Measurements from ENCODE around the gene STK10. TPM values are rescaled to one million over a fixed set of nuclear protein-coding genes. Genes with fewer than 3 reads are reported as not detected.
"Not testable (repeated sequence)": the region's sequence is repeated elsewhere in the genome, so short reads cannot be mapped to it uniquely, and the experiment has no call there.

Gene STK10
- total RNA-seq, 3 donors from 2014 or later, result 17.1 to 32.5 (median 23.3) TPM

- no peaks in the 10 kb centered on the region for H3K27me3 ChIP-seq
- no peak overlapping the region for H3K4me3 ChIP-seq
- H3K36me3 ChIP-seq, result no peaks in the 10 kb centered on the region
- no peak for TF ChIP-seq POLR2AphosphoS5 (IDR thresholded peaks at IDR 0.05)
- no peak for TF ChIP-seq CTCF (IDR thresholded peaks at IDR 0.05)
- TF ChIP-seq POLR2A (IDR thresholded peaks at IDR 0.05), result no peak
- DNase-seq (ENCODE audit: low spot score in 2 of 2), result no peak
- intact Hi-C loops (cut with DNase I; ENCODE audit: low total_unique reads), result no loop called here
- H3K9me3 ChIP-seq, result no peaks in the 10 kb centered on the region
- H3K27ac ChIP-seq, result no peak overlapping the region
- H3K4me1 ChIP-seq, result no peaks in the 10 kb centered on the region
Observed at GRCh38 chr5:172211676-172212075, 23.7 kb upstream of the STK10 start.

DNA sequence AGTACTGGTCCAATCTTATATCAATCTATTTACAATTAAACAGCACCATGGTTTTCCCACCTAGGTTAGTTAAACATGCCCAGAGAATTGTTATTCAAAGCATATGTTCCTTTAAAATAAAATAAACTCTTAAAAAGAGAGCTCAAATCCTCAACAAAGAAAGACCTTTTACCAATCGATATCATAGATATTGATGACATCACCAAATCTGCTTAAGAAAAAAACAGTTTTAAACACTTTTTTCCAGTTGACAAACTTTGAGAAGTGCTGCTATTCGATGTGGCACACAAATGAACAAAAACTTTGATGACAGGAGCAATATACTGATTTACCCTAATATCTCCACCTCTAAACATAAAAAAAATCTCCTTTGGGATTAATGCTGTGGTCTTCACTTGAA lies 21.7 kb upstream of the STK10 start:
- no peak for TF ChIP-seq POLR2AphosphoS5 (IDR thresholded peaks at IDR 0.05)
- no peak overlapping the region for H3K27ac ChIP-seq
- intact Hi-C loops (cut with DNase I; ENCODE audit: low total_unique reads), result no loop called here

GRCh38 chr5:172207511-172207910 lies 19.5 kb upstream of the STK10 start:
- no peaks in the 10 kb centered on the region for H3K4me1 ChIP-seq
- intact Hi-C loops (cut with DNase I; ENCODE audit: low total_unique reads), result no loop called here
- no peak overlapping the region for H3K4me3 ChIP-seq
- H3K27me3 ChIP-seq, result no peaks in the 10 kb centered on the region
- TF ChIP-seq POLR2AphosphoS5 (IDR thresholded peaks at IDR 0.05) (no peak), POLR2A (IDR thresholded peaks at IDR 0.05) (no peak), CTCF (IDR thresholded peaks at IDR 0.05) (no peak)
- no peak for DNase-seq (ENCODE audit: low spot score in 2 of 2)
- H3K36me3 ChIP-seq, result no peaks in the 10 kb centered on the region
- H3K9me3 ChIP-seq, result no peaks in the 10 kb centered on the region
- no peak overlapping the region for H3K27ac ChIP-seq

More for the DNA sequence above, 21.7 kb upstream of the STK10 start:
- Histone ChIP-seq H3K9me3 (no peaks in the 10 kb centered on the region), H3K36me3 (no peaks in the 10 kb centered on the region), H3K4me3 (no peak overlapping the region), H3K27me3 (no peaks in the 10 kb centered on the region), H3K4me1 (no peaks in the 10 kb centered on the region)
- no peak for DNase-seq (ENCODE audit: low spot score in 2 of 2)

DNA sequence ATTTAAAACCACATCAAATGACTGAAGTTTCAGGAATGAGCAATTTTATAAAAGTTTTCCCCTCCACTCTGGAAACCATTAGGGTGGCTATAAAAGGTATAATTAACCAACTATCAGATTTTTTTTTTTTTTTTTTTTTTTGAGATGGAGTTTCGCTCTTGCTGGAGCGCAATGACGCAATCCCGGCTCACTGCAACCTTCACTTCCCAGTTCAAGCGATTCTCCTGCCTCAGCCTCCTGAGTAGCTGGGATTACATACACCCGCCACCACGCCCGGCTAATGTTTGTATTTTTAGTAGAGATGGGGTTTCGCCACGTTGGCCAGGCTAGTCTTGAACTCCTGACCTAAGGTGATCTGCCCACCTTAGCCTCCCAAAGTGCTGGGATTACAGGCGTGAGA lies 18.0 kb upstream of the STK10 start:
- intact Hi-C loops (cut with DNase I; ENCODE audit: low total_unique reads); H3K36me3 ChIP-seq; H3K4me3 ChIP-seq; H3K9me3 ChIP-seq; H3K27ac ChIP-seq; H3K27me3 ChIP-seq; H3K4me1 ChIP-seq; DNase-seq (ENCODE audit: low spot score in 2 of 2): not testable (repeated sequence)

- Histone ChIP-seq H3K27me3 (no peaks in the 10 kb centered on the region), H3K27ac (no peak overlapping the region), H3K9me3 (no peaks in the 10 kb centered on the region), H3K36me3 (no peaks in the 10 kb centered on the region), H3K4me1 (no peaks in the 10 kb centered on the region), H3K4me3 (no peak overlapping the region)
- TF ChIP-seq POLR2A (IDR thresholded peaks at IDR 0.05) (no peak), POLR2AphosphoS5 (IDR thresholded peaks at IDR 0.05) (no peak), CTCF (IDR thresholded peaks at IDR 0.05) (no peak)
- DNase-seq (ENCODE audit: low spot score in 2 of 2), result no peak
- intact Hi-C loops (cut with DNase I; ENCODE audit: low total_unique reads), result no loop called here
Observed at GRCh38 chr5:172200476-172200875, 12.5 kb upstream of the STK10 start.

GRCh38 chr5:172199446-172199845 lies 11.4 kb upstream of the STK10 start:
- H3K27ac ChIP-seq, result no peak overlapping the region
- H3K36me3 ChIP-seq, result no peaks in the 10 kb centered on the region
- TF ChIP-seq POLR2AphosphoS5 (IDR thresholded peaks at IDR 0.05) (no peak), CTCF (IDR thresholded peaks at IDR 0.05) (no peak), POLR2A (IDR thresholded peaks at IDR 0.05) (no peak)
- H3K4me1 ChIP-seq, result no peaks in the 10 kb centered on the region
- DNase-seq (ENCODE audit: low spot score in 2 of 2), result no peak
- intact Hi-C loops (cut with DNase I; ENCODE audit: low total_unique reads), result no loop called here
- no peaks in the 10 kb centered on the region for H3K9me3 ChIP-seq
- no peak overlapping the region for H3K4me3 ChIP-seq
- no peaks in the 10 kb centered on the region for H3K27me3 ChIP-seq

GRCh38 chr5:172197775-172198174 lies 9.8 kb upstream of the STK10 start:
- H3K27me3 ChIP-seq; H3K9me3 ChIP-seq; H3K4me3 ChIP-seq; H3K27ac ChIP-seq; DNase-seq (ENCODE audit: low spot score in 2 of 2); H3K36me3 ChIP-seq; intact Hi-C loops (cut with DNase I; ENCODE audit: low total_unique reads); H3K4me1 ChIP-seq: not testable (repeated sequence)

All from breast epithelium (tissue), 4 donors.